ENCODE data around the gene LCLAT1. TPM values are rescaled to one million over a fixed set of nuclear protein-coding genes. Genes with fewer than 3 reads are reported as not detected.
"Not testable (repeated sequence)": the region's sequence is repeated elsewhere in the genome, so short reads cannot be mapped to it uniquely, and the experiment has no call there.

LCLAT1 gene
- total RNA-seq, 1 donor from 2014 or later, result 27.7 TPM

DNA sequence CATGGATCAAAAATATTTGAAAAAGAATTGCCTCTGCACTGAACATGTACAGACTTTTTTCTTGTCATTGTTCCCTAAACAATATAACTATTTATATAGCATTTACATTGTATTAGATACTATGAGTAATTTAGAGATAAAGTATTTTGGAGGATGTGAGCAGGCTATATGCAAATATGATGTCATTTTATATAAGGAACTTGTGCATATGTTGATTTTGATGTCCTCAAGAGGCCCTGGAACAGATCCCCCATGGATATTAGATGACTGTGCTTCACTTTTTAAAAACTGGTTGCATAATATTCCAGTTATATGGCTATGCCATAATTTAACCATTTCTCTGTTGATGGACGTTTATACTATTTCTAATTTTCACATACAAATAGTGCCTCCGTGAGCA, 16.5 kb downstream of the LCLAT1 start:
- no peak for DNase-seq (ENCODE audit: low read depth, low spot score)
- Mint-ChIP-seq H3K9me3 (no peaks in the 10 kb centered on the region), H3K4me1 (peaks cover 20% of the 10 kb centered on the region), H3K27me3 (ENCODE audit: low read depth) (no peaks in the 10 kb centered on the region), H3K36me3 (ENCODE audit: low read depth) (peaks cover 10% of the 10 kb centered on the region), H3K4me3 (no peak overlapping the region), H3K27ac (ENCODE audit: unreplicated experiment) (no peak overlapping the region)
- TF ChIP-seq CTCF (conservative IDR thresholded peaks at IDR 0.05), result no peak

DNA sequence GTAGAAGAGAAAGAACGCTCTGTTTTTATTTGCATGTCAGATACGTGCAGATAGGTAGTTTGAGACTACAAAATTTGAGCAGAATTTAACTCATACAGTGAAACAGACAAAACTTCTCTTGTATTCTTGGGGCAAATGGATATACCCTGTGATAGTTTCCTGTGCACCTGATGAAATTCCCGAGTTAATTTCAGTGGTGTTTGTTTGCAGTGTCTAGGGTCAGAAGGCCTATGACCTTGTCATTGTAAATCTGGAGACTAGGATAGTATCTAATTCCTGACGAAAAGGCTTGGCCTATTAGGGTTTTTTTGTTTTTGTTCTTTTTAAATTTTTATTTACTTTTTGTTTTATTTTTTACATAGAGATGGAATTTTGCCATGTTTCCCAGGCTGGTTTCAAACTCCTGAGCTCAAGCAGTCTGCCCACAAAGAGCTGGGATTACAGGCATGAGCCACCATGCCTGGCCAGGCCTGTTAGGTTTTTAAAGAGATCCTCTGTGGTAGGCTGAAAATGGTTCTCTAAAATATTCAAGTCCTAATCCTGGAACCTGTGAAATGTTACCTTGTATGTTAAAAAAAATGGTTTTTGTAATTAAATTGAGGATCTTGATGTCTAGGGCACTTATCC, 17.6 kb downstream of the LCLAT1 start:
- Mint-ChIP-seq H3K27me3 (ENCODE audit: low read depth) (no peaks in the 10 kb centered on the region), H3K36me3 (ENCODE audit: low read depth) (peaks cover 17% of the 10 kb centered on the region), H3K4me1 (peaks cover 20% of the 10 kb centered on the region), H3K9me3 (peaks cover 3% of the 10 kb centered on the region), H3K27ac (ENCODE audit: unreplicated experiment) (no peak overlapping the region), H3K4me3 (no peak overlapping the region)
- no peak for DNase-seq (ENCODE audit: low read depth, low spot score)
- TF ChIP-seq CTCF (conservative IDR thresholded peaks at IDR 0.05), result no peak

GRCh38 chr2:30465171-30465545, 18.1 kb downstream of the LCLAT1 start:
- Mint-ChIP-seq H3K4me1 (peaks cover 20% of the 10 kb centered on the region), H3K4me3 (no peak overlapping the region), H3K27me3 (ENCODE audit: low read depth) (no peaks in the 10 kb centered on the region), H3K27ac (ENCODE audit: unreplicated experiment) (no peak overlapping the region), H3K9me3 (peaks cover 6% of the 10 kb centered on the region), H3K36me3 (ENCODE audit: low read depth) (peaks cover 17% of the 10 kb centered on the region)
- no peak for DNase-seq (ENCODE audit: low read depth, low spot score)
- no peak for TF ChIP-seq CTCF (conservative IDR thresholded peaks at IDR 0.05)

DNA sequence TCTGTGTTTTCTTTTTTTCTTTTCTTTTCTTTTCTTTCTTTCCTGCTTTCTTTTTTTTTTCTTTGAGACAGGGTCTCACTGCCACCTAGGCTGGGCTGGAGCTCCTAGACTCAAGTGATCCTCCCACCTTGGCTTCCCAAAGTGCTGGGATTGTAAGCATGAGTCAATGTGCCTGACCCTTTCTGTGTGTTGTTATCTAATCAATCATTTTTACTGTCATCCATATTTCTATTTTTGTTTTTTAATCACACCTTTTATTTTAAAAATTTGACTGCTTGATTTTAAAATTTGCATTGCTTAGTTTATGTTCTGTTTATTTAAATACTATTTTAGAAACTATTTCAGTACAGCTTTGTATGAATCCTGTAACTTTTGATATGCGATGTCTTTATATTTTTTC, 19.2 kb downstream of the LCLAT1 start:
- Mint-ChIP-seq H3K4me1 (peaks cover 20% of the 10 kb centered on the region), H3K36me3 (ENCODE audit: low read depth) (peaks cover 12% of the 10 kb centered on the region), H3K9me3 (peaks cover 8% of the 10 kb centered on the region), H3K27me3 (ENCODE audit: low read depth) (no peaks in the 10 kb centered on the region), H3K4me3 (no peak overlapping the region), H3K27ac (ENCODE audit: unreplicated experiment) (no peak overlapping the region)
- no peak for DNase-seq (ENCODE audit: low read depth, low spot score)
- no peak for TF ChIP-seq CTCF (conservative IDR thresholded peaks at IDR 0.05)

DNA sequence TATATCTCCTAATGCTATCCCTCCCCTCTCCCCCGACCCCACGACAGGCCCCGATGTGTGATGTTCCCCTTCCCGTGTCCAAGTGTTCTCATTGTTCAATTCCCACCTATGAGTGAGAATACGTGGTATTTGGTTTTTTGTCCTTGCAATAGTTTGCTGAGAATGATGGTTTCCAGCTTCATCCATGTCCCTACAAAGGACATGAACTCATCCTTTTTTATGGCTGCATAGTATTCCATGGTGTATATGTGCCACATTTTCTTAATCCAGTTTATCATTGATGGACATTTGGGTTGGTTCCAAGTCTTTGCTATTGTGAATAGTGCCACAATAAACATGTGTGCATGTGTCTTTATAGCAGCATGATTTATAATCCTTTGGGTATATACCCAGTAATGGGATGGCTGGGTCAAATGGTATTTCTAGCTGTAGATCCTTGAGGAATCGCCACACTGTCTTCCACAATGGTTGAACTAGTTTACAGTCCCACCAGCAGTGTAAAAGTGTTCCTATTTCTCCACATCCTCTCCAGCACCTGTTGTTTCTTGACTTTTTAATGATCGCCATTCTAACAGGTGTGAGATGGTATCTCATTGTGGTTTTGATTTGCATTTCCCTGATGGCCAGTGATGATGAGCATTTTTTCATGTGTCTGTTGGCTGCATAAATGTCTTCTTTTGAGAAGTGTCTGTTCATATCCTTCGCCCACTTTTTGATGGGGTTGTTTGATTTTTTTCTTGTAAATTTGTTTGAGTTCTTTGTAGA, 20.2 kb downstream of the LCLAT1 start:
- H3K27ac Mint-ChIP-seq (ENCODE audit: unreplicated experiment); H3K27me3 Mint-ChIP-seq (ENCODE audit: low read depth); DNase-seq (ENCODE audit: low read depth, low spot score); H3K9me3 Mint-ChIP-seq; H3K4me3 Mint-ChIP-seq: not testable (repeated sequence)
- Mint-ChIP-seq H3K36me3 (ENCODE audit: low read depth) (peaks cover 14% of the 10 kb centered on the region), H3K4me1 (peaks cover 17% of the 10 kb centered on the region)

DNA sequence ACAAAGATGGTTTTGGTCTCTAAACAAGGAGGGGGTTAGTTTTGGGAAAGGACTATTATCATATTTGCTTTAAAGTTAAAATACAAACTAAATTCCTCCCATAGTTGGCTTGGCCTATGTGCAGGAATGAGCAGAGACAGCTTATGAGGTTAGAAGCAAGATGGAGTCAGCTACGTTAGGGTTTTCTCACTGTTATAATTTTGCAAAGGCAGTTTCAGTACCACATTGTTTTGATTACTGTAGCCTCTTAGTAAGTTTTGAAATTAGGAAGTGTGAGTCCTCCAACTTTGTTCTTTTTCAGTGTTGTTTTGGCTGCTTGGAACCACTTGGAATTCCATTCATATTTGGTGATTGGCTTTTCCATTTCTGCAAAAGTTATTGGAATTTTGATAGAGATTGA, 23.4 kb downstream of the LCLAT1 start:
- H3K9me3 Mint-ChIP-seq, result peaks cover 8% of the 10 kb centered on the region
- no peaks in the 10 kb centered on the region for H3K27me3 Mint-ChIP-seq (ENCODE audit: low read depth)
- no peaks in the 10 kb centered on the region for H3K4me1 Mint-ChIP-seq
- H3K36me3 Mint-ChIP-seq (ENCODE audit: low read depth), result peaks cover 14% of the 10 kb centered on the region
- H3K4me3 Mint-ChIP-seq, result no peak overlapping the region
- DNase-seq (ENCODE audit: low read depth, low spot score), result no peak
- no peak overlapping the region for H3K27ac Mint-ChIP-seq (ENCODE audit: unreplicated experiment)
- TF ChIP-seq CTCF (conservative IDR thresholded peaks at IDR 0.05), result no peak
